OCI-M1 (cell line): ENCODE results near the gene IFT57.
"Not testable (repeated sequence)": the region's sequence is repeated elsewhere in the genome, so short reads cannot be mapped to it uniquely, and the experiment has no call there.

Experiments used
- DNase-seq: peaks from one replicate; lab custom pipeline; 2025; lab: John Stamatoyannopoulos, UW

IFT57 gene, protein sequence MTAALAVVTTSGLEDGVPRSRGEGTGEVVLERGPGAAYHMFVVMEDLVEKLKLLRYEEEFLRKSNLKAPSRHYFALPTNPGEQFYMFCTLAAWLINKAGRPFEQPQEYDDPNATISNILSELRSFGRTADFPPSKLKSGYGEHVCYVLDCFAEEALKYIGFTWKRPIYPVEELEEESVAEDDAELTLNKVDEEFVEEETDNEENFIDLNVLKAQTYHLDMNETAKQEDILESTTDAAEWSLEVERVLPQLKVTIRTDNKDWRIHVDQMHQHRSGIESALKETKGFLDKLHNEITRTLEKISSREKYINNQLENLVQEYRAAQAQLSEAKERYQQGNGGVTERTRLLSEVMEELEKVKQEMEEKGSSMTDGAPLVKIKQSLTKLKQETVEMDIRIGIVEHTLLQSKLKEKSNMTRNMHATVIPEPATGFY

DNA sequence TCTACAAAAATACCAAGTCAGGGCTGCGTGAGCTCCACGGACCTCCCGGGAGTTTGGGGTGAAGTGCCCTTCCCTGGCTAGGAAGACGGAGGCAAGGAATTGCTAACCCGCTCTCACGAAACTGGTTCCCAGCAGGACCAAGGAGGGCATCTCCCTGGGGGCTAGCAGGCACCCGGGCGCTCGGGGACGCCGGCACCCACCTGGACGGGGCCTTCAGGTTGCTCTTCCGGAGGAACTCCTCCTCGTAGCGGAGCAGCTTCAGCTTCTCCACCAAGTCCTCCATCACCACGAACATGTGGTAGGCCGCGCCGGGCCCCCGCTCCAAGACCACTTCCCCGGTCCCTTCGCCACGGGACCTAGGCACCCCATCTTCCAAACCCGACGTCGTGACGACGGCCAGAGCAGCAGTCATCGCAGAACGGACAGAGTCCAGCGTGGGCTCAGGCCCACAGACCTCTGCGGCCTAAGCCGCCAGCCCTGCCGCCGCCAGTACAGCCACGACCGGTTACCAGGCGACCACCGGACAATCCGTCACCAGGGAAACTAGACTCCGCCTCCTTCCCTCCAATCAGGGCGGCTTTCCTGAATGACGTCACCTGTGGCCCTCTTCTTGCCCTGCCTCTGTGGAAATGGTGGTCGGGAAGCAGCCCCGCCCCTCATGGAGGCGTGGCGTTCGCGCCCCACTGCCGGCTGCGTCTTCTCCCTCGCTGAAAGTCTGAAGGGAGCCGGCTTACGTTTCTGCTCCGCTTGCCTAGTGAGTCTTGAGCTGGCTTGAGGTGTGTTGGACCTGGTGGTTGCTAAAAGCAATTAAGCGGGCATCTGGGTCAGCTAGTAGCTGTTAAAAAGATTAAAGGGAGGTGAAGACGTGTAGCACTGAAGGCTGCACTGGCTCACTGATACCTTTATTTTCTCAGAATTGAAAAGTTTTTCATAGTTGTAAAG is at the start of gene IFT57:
Gene IFT57, minus strand, starts transcription at position 514 of the 942 bp plus-strand sequence. Its CDS starts 102 bp downstream, at position 412.
- peak; percentile 99 for DNase-seq

DNA sequence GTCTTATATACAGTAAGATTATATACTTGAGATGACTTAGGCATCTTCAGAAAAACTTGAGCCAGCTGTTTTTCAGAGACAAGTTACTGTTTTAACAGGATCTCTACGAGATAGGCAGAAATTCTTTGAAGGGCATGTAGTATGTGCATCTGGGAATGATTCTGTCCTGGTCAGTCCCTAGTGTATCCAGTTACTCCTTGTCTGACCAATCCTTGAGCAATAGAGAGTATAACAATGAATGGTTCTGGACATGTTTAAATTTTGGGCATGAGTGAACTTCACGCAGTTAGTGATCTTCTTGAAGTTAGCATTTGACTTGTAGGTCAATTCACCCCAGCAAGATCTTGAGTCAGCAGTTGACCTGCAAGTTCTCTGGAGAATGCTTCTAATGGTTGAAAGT is 49.4 kb upstream of the IFT57 start:
- DNase-seq = no peak

DNA sequence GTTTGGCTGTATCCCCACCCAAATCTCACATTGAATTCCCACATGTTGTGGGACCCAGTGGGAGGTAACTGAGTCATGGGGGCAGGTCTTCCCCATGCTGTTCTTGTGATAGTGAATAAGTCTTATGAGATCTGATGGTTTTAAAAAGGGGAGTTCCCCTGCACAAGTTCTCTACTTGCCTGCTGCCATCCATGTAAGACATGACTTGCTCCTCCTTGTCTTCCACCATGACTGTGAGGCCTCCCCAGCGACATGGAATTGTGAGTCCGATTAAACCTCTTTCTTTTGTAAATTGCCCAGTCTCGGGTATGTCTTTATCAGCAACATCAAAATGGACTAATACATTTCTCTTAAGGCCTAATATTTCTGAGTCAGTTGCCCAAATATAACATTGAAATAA is 46.0 kb upstream of the IFT57 start:
- DNase-seq = not testable (repeated sequence)

DNA sequence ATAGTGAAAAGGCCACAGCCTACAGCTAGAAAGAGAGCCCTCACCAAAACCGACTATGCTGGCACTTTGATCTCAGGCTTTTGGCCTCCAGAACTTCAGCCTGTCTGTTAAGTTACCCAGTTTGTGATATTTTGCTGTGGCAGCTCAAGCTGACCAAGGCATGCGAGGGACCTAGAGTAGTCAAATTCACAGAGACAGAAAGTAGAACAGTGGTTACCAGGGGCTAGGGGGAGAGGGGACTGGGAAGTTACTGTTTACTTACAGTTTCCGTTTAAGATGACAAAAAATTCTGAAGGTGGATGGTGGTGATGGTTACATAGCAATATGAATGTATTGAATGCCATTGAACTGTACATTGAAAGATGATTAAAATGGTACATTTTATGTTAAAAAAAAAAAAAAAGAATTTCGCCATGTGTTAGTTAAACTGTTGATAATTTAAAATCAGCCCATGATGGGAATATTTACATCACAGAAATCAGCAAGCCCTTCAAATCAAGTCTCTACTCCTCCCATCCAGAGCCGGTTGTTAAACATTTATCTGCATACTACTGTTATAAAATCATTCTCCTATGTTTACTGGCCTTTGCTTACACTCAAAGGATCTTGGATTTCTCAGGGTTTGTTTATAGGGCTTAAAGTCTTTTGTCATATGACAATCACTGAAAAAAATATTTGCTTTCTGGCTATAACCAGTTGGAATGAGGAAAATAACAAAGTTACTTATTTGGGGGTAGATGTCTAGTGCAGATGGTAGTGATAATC is 42.5 kb upstream of the IFT57 start:
- not testable (repeated sequence) for DNase-seq

DNA sequence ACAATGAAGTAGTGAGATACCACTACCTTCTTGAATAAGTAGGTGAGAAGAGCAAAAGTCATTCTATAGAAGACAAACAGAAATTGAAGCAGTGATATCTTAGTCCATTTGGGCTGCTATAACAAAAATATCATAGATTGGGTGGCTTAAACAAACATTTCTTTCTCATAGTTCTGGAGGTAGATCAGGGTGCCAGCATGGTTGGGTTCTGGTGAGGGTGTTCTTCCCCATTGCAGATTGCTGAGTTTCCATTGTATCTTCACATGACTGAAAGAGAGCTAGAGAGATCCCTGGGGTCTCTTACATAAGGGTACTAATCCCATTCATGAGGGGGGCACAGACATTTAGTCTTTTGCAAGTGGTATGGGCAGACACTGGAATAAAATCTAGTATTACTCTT is 32.9 kb upstream of the IFT57 start:
- no peak for DNase-seq

DNA sequence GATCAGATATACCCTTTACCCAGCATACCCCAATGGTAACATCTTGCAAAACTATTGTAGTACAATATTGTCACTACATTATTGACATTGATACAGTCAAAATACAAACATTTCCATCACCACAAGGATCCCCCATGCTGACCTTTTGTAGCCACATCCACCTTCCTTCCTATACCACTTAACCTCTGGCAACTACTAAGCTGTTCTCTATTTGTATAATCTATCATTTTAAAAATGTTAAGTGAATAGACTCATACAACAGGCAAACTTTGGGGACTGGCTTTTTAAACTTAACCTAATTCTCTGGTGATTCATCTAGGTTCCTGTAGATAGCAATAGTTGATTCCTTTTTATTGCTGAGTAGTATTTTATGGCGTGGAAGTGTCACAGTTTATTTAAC is 29.6 kb upstream of the IFT57 start:
- no peak for DNase-seq

DNA sequence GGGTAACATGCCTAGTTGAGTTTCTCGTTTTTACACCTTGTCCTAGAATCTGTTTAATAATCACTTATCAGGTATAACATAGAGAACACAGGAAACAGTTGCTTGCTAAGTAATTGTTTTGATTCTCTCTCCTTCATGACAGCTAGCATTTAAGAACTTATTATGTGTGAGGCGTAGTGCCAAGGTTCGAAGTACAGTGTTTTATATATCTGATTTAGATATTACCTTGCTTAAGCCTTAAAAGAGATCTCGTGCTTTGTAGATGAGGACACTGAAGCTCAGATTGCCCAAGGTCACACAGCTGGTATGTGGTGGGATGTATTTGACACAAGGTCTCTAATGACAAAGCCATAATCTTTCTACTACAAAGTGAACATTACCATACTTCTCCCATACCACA is 29.0 kb upstream of the IFT57 start:
- DNase-seq = no peak

DNA sequence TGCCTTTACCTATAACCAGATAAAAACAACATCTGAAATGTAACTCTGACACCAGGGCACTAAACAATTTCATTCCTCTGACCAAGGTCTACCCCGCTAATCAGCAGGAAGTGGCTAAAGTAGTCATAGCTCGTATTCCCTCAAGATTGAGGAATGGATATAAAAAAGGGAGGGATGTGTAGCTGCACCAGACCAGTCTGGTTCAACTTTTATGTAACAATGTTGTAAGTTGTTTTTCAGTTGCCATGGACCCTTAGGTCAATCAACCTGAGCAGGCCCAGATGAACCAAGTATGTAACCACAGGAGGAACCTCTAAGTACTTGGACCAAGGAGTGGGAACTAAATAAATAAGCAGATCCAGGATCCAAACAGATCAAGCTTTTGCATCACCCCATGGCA is 28.4 kb upstream of the IFT57 start:
- DNase-seq = no peak

DNA sequence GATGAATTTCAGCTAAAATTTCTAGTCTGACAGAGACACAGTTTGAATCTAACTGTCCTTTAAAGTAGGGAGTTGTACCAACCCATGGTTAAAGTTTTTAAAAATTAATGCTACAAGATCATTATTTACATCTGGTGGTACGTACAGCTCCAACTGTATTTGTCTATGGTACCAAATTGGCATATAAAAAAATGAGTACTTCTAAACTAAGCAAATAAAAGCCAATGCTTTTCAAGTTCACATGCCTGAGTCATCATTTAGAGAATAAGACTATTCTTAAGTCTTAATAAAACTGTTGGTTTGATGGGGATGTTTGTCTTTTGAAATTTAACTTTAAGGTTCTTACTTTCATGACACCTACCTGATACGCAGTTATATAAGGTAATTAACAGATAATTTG is 21.0 kb upstream of the IFT57 start:
- DNase-seq = no peak

DNA sequence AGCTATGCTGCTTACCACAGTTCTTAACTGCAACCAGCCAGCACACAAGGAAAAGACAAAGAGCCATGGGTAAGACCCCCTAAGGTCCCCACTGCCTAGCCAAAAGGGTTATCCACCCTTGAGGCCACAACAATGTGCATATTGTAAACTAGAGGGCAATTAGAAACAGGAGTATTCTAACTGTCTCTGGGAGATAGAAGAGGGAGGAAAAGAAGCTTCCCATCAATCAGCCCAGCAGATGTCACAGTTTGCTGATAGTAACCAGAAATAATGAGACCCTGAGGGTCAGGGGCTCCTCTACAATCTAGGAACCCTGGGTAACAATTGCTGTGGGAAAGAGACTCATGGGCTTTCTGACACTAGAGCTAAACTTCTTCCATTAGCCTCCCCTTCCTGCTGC is 20.6 kb upstream of the IFT57 start:
- DNase-seq = no peak

DNA sequence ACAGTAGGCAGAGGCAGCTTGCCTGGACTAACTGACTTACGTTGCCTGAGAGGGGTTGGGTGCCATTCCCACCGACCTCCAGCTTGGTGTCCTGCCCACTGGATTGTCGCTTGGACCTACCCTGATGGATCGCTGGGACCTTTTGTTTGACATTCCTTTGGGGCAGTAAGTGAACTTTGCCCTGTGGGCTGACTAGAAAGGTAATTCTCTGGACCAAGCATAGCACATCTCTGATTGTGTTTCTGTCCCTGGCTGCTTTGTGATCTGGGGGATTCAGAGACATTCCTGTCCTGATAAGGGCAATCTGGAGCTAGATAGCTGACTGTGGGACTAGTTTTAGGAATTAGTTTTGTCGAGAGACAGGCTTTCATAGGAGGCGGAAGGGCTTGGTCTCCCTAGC is 19.5 kb upstream of the IFT57 start:
- DNase-seq = no peak

DNA sequence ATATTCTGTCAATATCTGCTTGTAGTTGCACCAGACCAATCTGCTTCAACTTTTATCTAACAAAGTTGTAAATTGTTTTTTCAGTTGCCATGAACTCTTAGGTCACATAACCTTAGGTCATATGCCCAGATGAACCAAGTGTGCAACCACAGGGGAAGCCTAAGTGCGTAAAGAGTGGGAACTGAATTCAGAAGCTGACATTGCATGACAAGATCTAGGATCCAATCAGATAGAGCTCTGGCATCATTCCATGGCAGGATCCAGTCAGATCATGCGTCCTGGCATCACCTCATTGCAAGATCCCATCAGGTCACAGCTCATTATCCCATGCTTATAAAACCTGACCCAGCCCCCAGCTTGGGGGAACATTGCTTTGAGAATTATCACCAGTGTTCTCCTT is 18.9 kb upstream of the IFT57 start:
- no peak for DNase-seq

DNA sequence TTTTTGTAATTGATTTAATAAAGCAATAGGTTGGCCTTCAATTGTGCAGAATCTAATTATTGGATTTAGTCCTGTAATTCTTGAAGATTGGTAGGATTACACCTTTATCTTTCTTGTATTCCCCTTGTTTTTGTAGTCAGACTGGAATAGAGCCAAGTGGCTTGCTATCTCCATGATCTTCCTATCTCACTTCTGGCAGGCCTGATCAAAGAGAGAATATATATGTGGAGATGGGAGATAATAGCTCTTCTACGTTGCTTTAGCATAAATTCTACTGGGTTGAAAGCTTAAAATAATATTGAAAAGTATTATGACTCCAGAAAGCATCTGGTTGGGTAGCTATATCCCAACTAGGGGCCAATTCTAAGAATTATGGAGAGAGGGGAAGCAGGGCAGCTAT is 16.9 kb upstream of the IFT57 start:
- DNase-seq = no peak

DNA sequence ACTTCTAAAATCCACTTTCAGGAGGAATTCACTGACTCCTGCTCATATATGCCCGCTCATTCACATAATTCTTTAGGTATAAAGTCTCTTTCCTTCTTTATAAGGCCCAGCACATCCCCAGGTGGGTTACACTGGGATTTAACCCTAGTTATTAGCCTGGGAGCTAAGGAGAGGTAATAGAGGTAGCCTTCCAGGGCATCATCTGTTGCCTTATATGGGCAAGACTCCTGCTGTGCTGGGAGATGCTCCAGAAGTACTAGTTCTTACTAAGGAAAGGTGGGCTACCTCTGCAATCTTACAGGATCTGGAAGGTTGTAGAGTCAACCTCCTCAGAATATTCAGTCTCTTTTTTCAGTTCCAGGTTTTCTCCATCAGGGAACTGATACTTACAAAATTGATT is 13.1 kb upstream of the IFT57 start:
- no peak for DNase-seq

DNA sequence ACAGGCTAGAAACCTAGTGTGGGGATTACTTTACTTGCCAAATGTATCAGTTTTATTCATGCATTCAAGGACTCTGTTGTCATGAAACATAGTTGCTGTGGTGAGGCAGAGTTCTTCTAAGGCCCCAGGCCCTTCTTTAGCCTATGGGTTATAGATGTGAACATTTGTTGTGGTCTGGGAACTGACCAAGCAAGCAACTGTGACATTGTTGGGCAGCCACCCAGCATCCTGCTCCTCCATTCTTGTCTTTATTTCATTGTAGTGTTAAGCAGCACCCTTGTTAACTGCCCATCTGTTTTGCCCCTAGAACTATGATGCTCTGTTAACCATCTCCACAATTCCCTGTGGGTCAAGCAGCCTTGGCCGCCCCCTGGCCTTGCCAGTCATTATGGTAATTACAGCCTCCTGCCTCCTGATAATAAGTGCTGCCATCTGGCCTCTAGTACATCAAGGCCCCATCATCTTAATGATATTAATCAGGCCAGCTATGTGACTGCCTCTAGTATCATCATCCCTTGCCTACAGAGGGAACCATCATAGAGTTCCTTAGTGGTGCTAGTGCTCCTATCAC is 12.2 kb upstream of the IFT57 start:
- no peak for DNase-seq

DNA sequence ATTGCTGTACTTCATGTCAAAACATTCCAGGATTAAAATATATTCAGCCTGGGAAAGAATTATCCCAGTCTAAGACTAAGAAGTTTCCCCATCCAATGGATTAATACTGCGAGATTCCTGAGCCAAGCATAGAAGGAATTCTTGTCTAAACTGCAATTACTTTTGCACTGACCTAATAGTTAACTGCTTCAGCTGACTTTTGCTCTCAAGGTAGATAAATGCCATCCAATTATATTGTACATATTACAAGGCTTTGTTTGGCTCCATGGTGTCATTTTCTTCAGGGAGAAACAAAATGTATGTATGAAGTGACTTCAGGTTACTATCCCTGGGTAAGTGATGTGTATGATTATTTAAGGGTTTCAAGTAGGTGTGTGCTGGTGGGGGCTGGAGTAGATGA is 6.1 kb upstream of the IFT57 start:
- DNase-seq = no peak

DNA sequence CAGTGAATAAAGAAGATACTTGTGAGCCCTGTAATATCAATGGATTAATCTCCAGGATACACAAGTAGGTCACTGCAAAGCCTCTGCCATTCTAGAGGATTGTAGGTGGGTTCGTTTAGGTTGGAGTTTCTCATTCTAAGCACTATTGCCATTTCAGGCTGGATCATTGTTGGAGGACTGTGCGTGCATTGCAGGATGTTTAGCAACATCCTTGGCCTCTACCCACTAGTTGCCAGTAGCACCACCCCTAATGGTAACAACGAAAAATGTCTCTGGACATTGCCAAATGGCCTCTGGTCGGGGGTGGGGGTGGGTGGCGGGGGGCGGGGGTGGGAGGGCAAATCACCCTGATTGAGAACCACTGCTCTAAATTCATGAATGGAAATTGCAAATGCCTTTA is 4.9 kb upstream of the IFT57 start:
- DNase-seq = no peak

DNA sequence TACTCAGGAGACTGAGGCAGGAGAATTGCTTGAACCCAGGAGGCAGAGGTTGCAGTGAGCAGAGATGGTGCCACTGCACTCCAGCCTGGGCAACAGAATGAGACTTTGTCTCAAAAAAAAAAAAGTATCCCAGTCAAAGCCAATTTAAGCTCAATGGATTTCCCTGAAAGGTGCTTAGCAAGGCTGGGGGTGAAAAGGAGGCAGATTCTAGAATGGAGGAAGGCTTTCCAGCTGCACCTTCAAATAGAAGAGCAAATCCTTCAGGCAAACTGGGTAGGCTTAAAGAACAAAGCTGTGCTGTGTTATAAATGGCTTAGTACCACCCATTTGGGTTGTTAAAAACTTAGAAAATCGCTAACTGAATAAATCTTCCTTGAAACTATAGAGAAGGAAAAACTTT is 3.0 kb upstream of the IFT57 start:
- DNase-seq = no peak

DNA sequence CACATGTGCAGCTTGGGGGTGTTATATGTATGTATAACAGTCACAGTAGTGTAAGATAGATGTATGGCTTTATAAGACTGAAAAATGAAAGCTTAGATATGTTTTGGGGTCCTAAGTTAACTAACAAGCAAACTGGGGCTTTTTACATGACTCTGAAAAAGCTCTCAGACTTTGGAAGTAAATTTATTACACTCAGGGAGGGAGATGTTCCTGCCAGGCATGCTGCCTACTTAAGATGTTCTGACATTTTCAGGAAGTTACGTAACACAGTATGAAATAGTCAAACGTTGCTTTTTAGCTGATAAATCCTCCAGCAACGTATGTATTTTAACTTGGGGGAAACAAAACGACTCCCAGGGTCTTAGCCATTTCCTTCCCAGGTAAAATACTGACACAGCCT is 1.7 kb upstream of the IFT57 start:
- peak; percentile 80 for DNase-seq

DNA sequence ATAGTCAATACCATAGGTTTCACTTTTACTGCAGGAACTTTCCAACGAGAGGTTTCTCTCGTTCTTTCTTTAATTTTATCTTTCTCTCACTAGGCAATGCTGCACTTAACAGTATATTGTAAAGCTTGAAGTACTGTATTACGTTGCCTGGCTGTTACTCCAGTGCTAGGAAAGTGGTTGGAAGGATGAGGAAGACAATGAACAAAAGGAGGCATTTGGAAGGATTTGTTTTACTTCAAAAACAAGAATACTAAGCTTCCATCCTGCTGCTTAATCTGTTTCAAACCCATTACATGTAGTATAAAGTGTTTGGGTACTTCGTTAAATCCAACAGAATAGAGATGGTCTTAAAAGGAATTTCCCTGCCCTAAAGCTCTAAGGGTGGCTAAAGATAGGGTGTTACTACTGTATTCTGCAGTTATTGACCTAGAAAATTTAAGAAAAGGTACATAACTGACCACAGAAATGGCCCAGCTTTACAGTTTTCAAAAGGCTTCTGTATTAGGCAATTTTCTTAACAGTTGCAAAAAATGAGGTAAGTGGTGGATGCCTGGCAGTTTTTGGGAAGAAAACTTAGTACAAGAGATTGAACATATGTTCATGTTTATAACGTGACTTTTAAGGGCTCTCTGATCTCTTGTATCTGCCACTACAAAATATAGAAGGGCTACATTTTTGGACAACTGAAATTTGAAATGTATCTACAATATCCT is 785 bp upstream of the IFT57 start:
- DNase-seq = peak; percentile 78

DNA sequence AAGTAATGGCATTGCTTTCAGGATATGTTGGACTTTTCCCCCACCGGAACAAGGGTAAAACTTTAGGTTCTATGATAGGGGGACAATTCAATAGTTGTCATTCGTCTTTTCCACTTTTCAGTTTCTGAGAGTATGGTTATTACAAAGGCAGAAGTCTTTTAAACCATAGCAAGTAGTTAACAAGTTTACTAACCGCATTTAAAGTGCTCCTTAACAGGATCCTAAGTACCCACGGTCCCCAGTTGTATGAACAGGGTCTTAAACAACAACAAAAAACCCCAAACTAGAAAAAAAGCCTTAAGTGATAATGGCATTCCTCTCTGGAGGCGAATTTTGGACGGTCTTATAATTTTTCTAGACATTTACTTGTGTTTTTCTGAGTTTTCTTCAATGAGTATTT is 831 bp downstream of the IFT57 start:
- peak; percentile 35 for DNase-seq
